ENCODE results near the gene GYG2.

The GYG2 gene

GRCh38 chrX:2874222-2875135, 45.7 kb downstream of the GYG2 start:
- Histone ChIP-seq H3K9me3 (ENCODE audit: insufficient read depth, low read length) (no peaks in the 10 kb centered on the region), H3K36me3 (replicated peaks; ENCODE audit: low read depth, low read length) (no peaks in the 10 kb centered on the region), H4K20me1 (ENCODE audit: insufficient read depth, low read length) (no peaks in the 10 kb centered on the region), H3K79me2 (ENCODE audit: low read length) (no peaks in the 10 kb centered on the region), H3K9ac (ENCODE audit: low read length) (no peak overlapping the region), H3K4me3 (ENCODE audit: low read length) (no peak overlapping the region), H3K27ac (ENCODE audit: low read length) (no peak overlapping the region), H2AFZ (ENCODE audit: low read depth, low read length) (no peak overlapping the region), H3K27me3 (ENCODE audit: low read depth, low read length) (no peaks in the 10 kb centered on the region), H3K4me1 (ENCODE audit: low read length) (peaks cover 8% of the 10 kb centered on the region), H3K4me2 (ENCODE audit: low read length) (no peak overlapping the region)
- no peak for TF ChIP-seq CTCF (IDR thresholded peaks at IDR 0.05; ENCODE audit: low read depth, low read length)
- TF ChIP-seq EZH2phosphoT487 (IDR thresholded peaks at IDR 0.05; ENCODE audit: low read depth), result no peak

GRCh38 chrX:2875136-2875481, 46.4 kb downstream of the GYG2 start:
- H3K27ac ChIP-seq (ENCODE audit: low read length), result no peak overlapping the region
- no peaks in the 10 kb centered on the region for H3K27me3 ChIP-seq (ENCODE audit: low read depth, low read length)
- H3K9ac ChIP-seq (ENCODE audit: low read length), result no peak overlapping the region
- H3K4me2 ChIP-seq (ENCODE audit: low read length), result no peak overlapping the region
- no peaks in the 10 kb centered on the region for H3K36me3 ChIP-seq (replicated peaks; ENCODE audit: low read depth, low read length)
- H4K20me1 ChIP-seq (ENCODE audit: insufficient read depth, low read length), result no peaks in the 10 kb centered on the region
- no peak overlapping the region for H3K4me3 ChIP-seq (ENCODE audit: low read length)
- no peaks in the 10 kb centered on the region for H3K9me3 ChIP-seq (ENCODE audit: insufficient read depth, low read length)
- H3K4me1 ChIP-seq (ENCODE audit: low read length), result peaks cover 8% of the 10 kb centered on the region
- TF ChIP-seq CTCF (IDR thresholded peaks at IDR 0.05; ENCODE audit: low read depth, low read length) (no peak), EZH2phosphoT487 (IDR thresholded peaks at IDR 0.05; ENCODE audit: low read depth) (no peak)
- no peak overlapping the region for H2AFZ ChIP-seq (ENCODE audit: low read depth, low read length)
- H3K79me2 ChIP-seq (ENCODE audit: low read length), result no peaks in the 10 kb centered on the region

- no peaks in the 10 kb centered on the region for H3K79me2 ChIP-seq (ENCODE audit: low read length)
- no peak overlapping the region for H3K4me3 ChIP-seq (ENCODE audit: low read length)
- peaks cover 8% of the 10 kb centered on the region for H3K4me1 ChIP-seq (ENCODE audit: low read length)
- no peaks in the 10 kb centered on the region for H4K20me1 ChIP-seq (ENCODE audit: insufficient read depth, low read length)
- no peak overlapping the region for H3K4me2 ChIP-seq (ENCODE audit: low read length)
- no peak overlapping the region for H3K27ac ChIP-seq (ENCODE audit: low read length)
- H3K9ac ChIP-seq (ENCODE audit: low read length), result no peak overlapping the region
- no peaks in the 10 kb centered on the region for H3K36me3 ChIP-seq (replicated peaks; ENCODE audit: low read depth, low read length)
- H3K27me3 ChIP-seq (ENCODE audit: low read depth, low read length), result no peaks in the 10 kb centered on the region
- TF ChIP-seq EZH2phosphoT487 (IDR thresholded peaks at IDR 0.05; ENCODE audit: low read depth), result no peak
- TF ChIP-seq CTCF (IDR thresholded peaks at IDR 0.05; ENCODE audit: low read depth, low read length), result peak; percentile 41
- no peak overlapping the region for H2AFZ ChIP-seq (ENCODE audit: low read depth, low read length)
- no peaks in the 10 kb centered on the region for H3K9me3 ChIP-seq (ENCODE audit: insufficient read depth, low read length)
Measured at GRCh38 chrX:2875798-2876399, 47.2 kb downstream of the GYG2 start.

- Histone ChIP-seq H3K4me1 (ENCODE audit: low read length) (peaks cover 8% of the 10 kb centered on the region), H2AFZ (ENCODE audit: low read depth, low read length) (no peak overlapping the region), H3K27me3 (ENCODE audit: low read depth, low read length) (no peaks in the 10 kb centered on the region), H3K9ac (ENCODE audit: low read length) (no peak overlapping the region), H3K79me2 (ENCODE audit: low read length) (no peaks in the 10 kb centered on the region), H3K9me3 (ENCODE audit: insufficient read depth, low read length) (no peaks in the 10 kb centered on the region), H3K27ac (ENCODE audit: low read length) (no peak overlapping the region), H3K4me2 (ENCODE audit: low read length) (no peak overlapping the region), H3K4me3 (ENCODE audit: low read length) (no peak overlapping the region), H4K20me1 (ENCODE audit: insufficient read depth, low read length) (no peaks in the 10 kb centered on the region), H3K36me3 (replicated peaks; ENCODE audit: low read depth, low read length) (no peaks in the 10 kb centered on the region)
- no peak for TF ChIP-seq CTCF (IDR thresholded peaks at IDR 0.05; ENCODE audit: low read depth, low read length)
Measured at GRCh38 chrX:2878563-2878962, 49.8 kb downstream of the GYG2 start.
